GM10847 (cell line): ENCODE data around the gene CDH11.

Experiments
- POLR2A ChIP-seq: IDR thresholded peaks from 2 replicates; pipeline ENCODE4 v1.6.1; 2011; ENCODE audit not compliant: insufficient read length; ENCODE audit errors: extremely low read depth

CDH11 gene

DNA sequence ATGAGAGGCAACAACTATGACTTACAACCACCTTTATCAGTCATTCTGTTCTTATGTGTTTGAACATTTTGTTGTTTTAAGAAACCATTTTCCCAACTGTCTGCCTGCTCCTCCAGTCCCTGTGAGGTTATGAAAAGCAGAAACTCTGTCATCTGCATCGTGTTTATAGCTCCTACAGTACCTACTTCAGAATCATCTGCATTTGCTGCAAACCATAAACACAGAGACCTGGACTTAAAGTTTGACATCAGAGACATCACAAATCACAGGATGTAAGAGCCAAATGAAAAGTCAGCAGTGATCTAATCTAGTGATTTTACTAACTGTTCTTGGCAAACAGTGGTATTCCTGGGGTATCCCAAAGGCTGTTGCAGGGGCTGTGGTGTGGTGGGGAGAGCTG is 55.2 kb downstream of the CDH11 start:
- TF ChIP-seq POLR2A, result no peak

DNA sequence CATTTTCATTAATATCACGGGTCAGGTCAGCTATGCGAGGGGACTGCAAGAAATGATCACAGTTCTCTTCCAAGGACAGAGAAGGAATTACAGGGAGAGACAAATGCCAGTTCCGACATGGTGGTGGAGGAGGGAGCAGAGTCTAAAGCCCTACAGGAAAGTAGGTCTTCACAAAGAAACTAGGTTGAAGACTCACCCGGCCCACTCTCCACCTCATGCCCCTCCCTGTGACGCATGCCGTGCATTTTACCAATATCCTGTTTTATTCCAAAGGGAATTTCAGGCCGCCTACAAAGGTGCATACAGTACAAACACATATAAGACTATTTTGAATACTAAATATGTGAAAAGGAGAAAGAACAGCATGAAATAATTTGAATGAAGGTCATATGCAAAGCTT is 56.8 kb downstream of the CDH11 start:
- no peak for TF ChIP-seq POLR2A

DNA sequence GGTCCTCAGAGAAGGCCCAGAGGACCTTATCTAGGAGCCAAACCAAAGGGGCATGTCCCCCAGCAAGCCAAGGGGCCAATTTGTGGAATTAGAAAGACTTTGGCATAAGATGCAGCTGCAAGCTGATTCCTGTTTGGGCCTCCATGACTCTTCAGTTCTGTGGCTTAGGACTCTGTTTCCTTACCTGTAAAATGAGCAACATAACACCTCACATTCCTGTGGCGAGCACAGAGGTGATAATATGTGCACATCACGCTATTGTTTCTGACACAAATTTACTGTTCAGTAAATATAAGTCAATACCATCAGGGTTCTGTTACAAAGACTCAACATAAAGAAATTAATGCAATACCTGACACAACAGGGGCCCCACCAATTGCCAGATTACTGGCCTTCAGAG is 57.7 kb downstream of the CDH11 start:
- no peak for TF ChIP-seq POLR2A

DNA sequence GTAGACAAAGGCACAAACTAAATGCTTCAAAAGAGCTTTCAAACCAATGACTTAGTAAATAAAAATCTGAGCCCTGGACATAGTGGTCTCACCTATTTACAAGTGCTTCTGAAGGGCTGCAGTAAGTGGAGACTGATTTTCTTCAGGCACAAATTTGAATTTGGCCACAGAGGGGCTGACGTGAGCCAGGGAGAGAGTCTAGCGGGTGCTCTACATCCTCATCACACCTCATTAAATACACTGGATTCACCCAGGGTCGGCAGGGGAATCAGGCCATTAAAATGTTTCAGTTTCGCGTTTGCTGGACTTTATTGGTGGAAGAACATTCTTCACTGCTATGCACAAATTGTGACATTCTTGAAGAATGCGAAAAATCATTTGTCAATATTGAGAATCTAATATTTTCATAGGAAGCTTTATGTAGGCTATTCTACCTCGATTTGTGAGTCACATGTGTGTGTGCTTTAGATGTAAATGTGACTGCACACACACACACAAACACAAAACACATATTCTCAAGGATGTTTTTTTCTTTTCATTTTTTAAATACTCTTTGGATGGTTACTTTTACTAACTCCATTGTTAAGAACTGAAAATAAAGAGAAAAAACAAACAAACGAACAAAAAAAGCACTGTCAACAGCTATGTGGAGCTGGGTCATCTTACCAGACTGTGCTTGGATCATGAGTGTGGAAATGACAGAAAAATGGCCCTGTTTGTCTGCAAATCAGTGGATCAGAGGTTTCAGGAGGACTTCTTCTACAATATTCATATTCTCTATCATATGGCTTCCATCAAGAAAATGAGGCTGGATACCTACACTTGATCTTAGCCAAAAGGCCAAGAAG is 58.9 kb downstream of the CDH11 start:
- TF ChIP-seq POLR2A, result no peak

DNA sequence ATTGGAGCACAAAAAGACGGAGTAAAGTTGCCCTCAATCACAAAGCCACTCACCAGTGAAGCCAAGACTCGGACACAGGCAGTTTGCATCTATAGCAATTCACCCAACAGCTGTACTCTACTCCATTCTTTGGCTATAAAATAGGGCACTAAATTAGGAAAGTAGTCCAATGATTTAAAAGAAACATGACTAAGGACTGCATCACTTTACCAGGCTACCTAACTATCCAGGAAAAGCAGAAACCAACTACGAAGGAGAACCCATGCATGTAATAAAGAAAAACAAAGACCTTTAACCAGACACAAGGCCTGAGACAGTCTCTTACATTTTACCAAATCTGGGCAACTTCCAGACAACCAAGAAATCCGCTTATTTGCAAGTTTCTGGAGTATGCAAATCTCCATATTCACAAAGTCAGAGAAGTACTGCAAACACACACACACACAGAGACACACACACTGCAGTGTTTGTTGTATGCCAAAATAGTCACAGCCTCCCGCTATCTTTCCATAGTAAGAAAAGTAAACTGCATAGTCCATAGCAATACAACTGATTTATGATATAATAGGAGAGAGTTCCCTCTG is 59.8 kb downstream of the CDH11 start:
- no peak for TF ChIP-seq POLR2A

DNA sequence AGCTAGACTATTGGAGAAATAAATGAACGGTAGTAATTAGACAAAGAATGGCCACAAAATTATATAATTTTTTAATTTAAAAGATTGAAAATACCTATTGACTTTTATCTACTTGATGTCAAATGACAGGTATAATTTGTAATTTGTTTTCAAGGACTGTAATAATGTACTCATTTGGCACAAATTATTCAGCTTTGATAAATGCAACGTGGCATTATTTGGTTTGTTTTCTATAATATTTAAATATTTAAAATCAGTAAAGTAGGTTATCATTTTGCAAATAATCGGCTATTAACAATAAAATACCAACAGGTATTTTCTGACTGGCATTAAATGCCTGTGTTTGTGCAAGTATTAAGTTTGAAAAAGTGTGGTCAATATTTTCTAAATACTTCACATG is 60.6 kb downstream of the CDH11 start:
- TF ChIP-seq POLR2A, result no peak

DNA sequence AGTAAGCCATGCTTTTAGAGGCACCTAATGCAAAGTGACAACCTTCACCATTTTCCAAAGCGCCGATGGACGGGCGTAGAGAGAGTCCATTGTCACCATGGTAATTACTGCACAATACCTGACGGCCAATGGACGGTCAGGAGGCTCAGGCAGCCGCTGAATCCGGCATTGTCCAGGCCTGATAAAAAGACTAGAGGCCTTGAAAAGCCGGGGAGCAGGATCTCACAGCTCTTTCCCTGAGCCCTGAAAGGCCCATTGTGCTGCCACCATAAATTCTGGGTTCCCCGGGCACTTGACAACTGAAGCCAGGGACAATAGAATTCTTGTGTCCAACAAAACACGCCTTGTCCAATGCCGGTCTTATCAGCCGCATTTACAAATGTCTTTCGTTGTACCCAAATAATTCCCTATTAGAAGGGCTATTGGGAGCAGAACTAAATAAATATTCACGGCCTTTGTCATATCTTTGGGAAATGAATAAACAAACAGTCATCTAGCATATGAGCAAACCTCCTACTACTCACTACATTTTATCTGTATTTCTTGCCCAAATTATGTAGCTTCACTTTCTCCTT is 62.4 kb downstream of the CDH11 start:
- no peak for TF ChIP-seq POLR2A

DNA sequence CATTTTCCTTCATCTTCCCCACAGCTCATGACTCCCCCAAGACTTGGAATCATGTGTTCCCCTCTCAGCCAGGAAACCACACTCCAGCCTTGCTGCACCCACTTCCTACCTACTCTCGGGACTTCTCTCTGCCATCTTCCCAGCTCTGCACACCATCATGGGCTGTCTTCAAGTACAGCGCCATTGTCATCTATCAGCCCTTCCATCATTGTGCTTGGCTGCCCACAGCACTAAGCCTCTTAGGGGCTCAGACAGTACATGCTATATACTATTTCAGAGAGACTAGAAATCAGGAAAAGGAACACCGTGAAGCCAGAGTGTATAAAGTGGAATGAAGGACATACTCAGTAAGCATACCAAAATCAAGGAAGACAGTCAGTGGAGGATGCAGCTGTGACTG is 64.7 kb downstream of the CDH11 start:
- no peak for TF ChIP-seq POLR2A

DNA sequence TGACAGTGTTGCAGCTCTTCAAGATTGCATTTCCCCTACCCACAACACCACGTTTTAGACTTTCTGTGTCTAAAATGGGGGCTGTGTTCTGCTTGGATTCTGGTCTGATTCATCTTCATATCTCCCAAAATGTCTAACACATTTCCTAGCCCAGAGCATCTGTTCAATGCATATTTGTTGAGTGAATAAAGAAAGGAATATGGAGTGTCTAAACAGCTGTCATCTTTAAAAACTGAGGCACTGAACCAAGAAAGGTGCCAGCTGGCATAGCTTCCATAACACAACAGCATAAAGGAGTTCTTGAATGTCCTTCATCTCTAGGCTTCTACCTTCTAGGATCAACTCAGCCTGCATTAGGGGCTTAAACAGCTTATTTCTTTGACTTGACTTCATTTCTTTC is 67.4 kb downstream of the CDH11 start:
- TF ChIP-seq POLR2A, result no peak

DNA sequence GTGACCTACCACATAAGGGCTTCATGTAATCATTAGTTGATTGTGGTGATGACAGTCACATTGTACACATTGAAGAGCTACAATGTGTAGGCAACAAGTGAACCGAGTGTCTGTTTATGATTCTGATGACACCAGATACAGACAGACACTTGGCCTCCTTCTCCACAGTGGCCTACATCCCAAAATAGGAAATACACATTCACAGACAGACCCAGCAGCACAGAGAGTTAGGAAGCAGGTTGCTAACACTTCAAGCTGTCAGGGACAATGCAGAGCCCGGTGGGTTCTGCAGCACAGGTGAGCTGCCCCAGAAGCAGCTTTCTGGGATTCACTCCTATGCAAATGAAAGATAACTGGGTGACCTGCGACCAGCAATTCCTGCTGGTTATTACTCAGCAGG is 72.2 kb downstream of the CDH11 start:
- no peak for TF ChIP-seq POLR2A

DNA sequence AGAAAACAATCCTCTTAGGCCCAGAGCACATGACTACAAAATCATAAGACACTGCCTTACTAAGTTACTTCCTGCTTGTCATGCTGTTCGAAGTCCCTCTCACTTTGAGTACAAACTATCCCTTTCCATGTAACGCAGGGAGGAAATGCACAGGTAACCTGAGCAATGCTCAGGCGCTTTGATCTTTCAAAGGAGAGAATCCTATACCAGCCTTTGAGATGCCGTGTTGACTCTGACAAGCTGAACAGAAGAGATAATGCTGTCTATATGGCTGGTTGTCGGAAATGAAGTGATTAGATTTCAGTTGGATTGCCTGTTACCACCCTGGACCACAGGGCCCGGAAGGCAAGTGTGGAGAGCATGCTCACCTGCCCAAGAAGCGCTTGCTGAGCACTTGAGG is 75.9 kb downstream of the CDH11 start:
- no peak for TF ChIP-seq POLR2A

DNA sequence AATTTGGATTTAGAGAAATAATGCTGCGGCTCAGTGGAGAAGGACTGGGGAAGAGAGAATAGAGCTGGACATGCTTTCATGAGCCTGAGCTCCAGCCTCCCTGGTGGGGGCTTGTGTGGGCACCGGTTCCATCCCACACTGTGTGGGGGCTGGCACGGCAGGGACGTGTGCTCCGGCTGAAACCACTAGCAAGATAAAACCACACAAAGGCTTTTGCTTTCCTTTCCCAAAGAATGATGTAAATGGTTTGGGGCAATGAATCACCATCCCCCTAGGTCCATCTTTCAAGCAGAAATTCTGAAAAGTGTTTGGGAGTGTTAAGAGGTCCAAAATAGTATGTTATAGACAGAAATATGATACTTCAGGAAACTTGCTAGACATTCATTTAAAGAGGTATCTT is 77.0 kb downstream of the CDH11 start:
- TF ChIP-seq POLR2A, result no peak

DNA sequence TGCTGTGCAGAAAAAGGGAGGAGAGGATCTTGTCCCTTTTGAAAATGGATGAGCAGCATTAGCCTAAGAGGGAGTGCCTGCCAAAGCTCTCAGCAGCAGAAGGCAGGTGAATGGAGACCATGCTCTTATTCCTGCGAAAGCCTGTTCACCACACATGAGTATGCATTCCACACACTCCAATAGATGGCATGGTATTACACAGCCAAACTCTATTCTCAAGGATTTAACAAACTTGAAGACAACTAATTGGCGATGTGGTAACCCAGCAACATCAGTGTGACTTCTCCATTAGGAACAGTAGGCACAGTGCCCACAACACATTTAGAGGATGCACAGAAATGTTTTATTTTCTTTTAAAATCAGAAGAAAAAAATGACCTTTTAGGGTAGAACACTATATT is 77.8 kb downstream of the CDH11 start:
- no peak for TF ChIP-seq POLR2A

DNA sequence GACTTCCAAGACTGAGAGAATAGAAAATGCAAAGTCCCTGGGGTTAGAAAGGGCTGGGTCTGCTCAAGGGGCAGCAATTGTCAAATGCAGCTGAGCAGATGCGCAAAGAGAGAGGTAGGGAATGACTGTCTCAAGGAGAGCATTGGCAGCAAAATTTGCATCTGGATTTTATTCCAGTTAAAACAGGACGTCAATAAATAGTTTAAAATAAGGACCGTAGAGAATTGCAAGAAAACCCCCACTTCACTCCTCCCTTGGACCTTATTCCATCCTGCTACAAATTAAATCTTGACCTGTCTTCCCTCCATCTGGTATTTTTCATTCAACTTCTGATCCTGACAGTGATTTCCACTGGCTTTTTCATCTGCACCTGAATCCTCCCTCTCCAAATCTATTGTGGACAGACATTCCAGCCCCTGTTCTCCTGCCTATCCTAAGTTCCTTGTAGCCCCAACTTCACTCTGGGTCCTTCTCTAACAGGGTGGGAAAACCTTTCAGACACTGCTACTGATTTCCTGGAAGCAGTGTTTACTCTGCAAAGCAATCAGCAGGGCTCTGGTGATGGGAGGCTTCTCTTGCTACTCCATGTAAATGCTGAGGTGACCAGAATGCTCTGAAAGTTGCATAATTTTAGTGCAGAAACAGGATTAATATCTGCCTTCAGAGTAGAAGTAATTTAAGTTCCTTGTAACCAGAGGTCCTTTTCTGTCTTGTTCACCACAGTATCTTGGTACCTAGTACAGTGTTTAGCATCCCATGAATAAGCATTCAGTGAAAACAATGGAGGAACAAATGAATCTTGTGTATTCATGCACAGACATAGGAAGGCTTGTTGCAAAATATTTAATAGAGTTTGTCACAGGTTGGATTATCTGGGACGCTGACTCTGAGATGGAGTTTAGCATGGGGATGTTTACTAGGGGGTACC is 79.2 kb downstream of the CDH11 start:
- no peak for TF ChIP-seq POLR2A

DNA sequence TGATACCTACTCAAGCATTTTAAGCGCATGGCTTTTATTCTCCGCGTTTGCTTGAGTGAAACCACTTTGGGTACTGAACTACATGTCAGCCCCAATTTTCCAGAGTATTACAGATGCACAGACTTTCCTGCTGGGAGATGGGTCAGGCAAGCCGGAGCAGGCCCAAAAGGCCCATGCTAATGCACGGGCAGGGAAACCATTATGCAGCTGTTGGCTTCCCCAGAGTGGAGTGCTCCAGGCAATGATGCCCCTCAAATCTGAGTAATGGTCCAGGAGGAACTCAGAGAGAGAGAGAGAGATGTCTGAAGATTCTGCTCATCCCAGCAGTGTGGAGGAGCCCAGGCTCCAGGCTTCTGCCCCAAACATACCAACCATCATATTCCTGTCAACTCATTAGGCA is 80.2 kb downstream of the CDH11 start:
- no peak for TF ChIP-seq POLR2A

DNA sequence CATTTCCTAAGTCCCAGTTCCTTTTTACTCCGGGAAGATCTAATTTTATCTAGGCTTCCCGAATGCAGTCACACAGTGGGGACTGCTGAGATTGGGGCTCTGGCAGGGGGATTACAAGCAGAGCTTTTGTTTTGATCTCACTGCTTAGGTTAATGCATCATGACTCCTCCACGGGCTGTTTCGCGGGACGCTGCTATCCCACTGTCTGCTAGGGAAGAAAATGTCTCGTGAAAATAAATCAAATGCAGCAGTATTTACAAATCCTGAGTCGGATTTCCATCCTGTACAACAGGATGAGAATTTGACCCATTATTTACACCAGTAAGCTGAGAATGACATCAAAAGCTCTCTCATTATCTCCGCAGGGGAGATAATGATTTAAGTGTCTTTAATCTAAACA is 83.8 kb downstream of the CDH11 start:
- no peak for TF ChIP-seq POLR2A

DNA sequence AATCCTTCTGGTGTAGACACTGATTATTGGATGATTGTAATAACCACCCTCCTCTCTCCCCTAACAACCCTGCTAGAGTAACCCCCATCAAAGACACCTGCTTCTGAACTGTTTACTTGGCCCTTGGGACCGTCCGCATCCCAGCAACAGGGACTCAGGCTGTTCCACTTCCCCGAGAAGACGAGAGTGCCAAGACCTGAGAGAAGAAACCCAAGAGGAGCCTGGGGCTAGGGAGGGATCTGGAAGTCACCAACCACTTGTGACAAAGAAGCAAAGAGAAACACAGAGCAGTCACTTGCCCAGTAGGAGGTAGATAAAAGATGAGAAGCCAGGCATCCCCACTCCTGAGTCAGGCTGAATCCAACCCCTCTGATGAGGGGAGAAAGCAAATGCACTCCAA is 84.3 kb downstream of the CDH11 start:
- TF ChIP-seq POLR2A, result no peak
